SKM-1 (cell line): ENCODE data around the gene KCNAB1.
"Not testable (repeated sequence)": the region's sequence is repeated elsewhere in the genome, so short reads cannot be mapped to it uniquely, and the experiment has no call there.

Experiments used
- DNase-seq: peaks from one replicate; lab custom pipeline; 2025; ENCODE audit not compliant: unreplicated experiment; lab: John Stamatoyannopoulos, UW

Gene KCNAB1

DNA sequence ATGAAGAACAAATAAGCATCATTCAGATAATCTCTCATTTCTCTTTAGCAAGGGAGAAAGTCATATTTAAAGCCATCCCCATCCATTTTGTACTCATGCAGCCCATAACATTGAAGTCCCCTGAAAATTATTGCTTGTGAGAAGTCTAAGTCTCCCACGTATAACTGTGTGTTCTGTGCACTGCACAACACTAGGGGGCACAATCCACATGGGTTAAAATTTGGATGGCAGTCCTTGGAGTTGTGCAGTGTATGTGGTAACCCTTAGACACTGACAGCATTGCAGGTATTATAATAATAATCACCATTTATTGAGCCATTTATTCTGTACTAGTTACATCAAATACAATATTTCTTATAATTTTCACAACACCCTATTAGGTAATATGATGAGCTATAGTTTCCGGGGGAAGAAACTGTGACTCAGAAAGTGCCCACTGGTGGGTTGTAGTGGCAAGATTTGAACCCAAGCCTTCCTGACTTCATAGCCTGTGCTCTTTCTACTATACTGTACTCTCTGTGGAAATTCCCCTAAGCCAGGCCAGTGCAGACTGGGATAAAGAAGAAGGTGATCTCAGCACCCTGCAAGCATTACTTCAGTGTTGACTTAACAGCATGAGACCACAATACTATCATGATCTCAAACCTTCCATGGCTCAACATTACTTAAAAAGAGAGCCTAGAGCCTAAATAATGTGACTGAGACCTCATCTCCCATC, 15.7 kb downstream of the KCNAB1 start:
- DNase-seq = no peak

DNA sequence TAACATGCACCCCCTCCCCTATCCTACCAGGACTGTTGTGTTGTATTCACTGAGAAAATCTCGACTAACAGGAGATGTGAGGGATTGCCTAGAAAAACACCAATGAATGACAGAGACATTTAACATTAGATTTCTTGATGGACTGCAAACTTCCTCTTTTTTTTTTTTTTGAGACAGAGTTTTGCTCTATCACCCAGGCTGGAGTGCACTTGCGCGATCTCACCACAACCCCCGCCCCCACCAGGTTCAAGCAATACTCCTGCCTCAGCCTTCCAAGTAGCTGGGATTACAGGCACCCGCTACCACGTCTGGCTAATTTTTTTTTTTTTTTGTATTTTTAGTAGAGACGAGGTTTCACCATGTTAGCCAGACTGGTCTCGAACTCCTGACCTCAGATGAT, 17.0 kb downstream of the KCNAB1 start:
- not testable (repeated sequence) for DNase-seq

- no peak for DNase-seq
These were observed 19.7 kb downstream of the KCNAB1 start for GRCh38 chr3:156140001-156140595.

DNA sequence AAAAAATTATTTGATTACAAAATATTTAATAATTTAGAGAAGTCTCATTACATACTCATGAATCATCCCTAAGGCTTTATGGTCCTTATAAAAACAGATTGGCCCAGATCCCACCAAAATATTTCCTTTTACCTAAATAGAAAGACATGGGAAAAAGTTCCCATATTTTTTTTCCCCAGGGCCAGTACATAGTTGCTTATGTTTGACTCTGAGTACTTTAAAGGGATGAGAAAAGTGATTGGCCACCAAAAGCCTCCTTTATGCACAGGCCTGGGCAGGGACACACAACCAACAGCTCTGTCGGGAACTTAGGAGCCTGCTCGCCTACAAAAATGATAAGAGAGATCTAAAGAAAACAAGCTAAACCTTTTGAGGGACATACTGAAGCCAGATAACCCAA, 22.3 kb downstream of the KCNAB1 start:
- DNase-seq = no peak

DNA sequence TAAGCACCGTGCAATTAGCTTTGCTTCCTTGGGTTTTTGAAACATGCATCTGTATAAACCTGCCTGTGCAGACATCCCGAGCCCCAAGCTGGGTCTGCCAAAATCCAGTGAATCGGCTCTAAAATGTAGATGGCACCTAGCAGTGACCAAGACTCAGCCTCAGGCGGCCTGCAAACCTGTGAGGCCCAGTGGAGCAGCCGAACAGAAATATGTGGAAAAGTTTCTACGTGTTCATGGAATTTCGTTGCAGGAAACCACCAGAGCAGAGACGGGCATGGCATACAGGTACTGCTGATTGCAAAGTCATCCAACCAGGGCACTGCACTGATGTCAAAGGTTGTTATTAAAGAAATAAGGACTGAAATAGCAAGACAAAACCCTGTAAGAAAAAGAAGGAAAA, 22.8 kb downstream of the KCNAB1 start:
- no peak for DNase-seq

- no peak for DNase-seq
These were observed 23.7 kb downstream of the KCNAB1 start for GRCh38 chr3:156144060-156144459.

DNA sequence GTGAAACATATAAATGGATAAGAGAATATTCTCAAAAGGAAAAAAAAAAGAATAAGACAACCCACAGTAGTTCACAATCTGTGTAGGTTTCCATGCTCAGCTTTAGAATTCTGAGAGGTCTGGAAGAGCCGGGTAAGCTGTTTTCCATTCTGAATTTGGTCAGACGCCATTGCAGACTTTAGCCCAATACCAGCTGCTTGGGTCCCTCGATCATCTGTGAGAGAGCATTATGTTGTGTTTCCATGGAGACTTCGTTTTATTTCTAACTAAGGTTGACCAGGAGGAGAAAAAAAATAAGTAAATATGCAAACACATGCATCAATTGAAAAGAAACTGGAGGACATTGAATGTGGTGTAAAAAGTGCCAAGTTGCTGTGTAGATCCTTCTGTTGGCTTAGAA, 25.5 kb downstream of the KCNAB1 start:
- no peak for DNase-seq

- DNase-seq = no peak
These were observed 28.1 kb downstream of the KCNAB1 start for GRCh38 chr3:156148345-156148945.

DNA sequence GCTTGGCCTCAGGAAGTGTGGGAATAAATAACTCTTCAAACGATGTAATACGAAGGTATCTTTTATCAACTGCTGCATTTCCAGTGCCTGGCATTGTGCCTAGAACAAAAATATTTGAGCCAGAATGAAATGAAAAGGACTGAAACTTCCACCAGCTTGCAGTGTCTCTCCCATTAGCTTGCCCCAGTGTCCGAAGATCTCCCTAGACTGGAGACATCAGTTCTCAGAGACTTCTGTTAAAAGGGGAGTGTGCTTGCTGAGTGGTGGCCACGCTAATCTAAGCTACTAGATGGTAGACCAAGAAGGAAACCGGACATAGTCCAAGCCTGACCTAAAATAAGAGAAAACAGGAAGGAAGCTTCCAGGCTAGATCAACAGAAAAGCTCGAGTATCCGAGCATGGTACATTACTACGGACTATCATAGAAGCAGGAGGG, 28.6 kb downstream of the KCNAB1 start:
- DNase-seq = no peak

- DNase-seq = no peak
These were observed 29.5 kb downstream of the KCNAB1 start for GRCh38 chr3:156149876-156150275.

GRCh38 chr3:156150434-156151066, 30.2 kb downstream of the KCNAB1 start:
- peak; percentile 25 for DNase-seq

GRCh38 chr3:156151824-156152428, 31.5 kb downstream of the KCNAB1 start:
- DNase-seq = no peak

DNA sequence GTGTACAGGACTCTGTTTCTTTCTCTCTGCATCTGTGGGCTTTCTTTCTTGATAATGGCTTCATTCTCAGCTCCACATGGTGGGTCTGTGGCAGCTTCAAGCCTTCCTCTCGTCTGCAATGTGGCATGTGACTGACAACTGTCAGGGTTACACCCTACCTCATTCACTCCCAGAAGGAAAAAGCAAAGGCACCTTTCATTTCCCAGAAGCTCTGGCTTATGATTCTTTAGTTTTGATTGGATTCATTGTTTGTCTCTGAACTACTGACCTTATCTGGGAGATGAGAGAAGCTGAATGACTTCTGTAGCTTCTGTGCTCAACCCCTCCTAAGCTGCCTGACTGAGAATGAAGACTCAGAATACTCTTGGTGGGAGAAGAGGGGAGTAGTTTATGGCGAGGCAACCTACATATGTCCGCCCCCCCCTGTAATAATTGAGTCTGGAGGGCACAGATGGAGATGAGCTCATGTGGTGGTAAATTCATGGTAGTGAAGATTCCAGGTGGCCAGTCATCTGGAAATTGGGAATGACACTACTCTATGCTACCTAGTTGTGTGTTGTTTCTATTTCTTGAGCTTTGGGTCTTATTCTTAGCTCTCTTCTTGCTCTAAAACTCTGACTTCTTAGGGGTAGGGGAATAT, 38.4 kb downstream of the KCNAB1 start:
- no peak for DNase-seq

DNA sequence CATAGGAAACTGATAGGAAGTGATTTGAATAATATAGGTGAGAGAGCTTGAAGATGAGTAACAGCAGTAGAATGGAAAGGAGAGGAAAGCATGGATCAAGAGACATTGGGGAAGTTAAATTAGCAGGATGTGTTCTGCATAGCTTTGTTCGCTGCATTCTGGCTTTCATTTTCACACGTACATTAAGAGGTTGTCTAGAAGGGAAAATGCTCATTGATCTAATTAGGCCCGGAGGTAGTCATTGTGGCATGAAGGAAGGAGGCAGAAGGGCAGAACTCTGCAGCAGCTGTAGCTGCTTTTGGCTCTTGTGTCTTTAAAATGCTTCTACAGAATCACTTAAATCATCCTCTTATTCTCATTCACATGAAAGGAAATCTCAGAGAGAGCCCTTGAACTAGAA, 40.3 kb downstream of the KCNAB1 start:
- DNase-seq = no peak

GRCh38 chr3:156161172-156161571, 40.8 kb downstream of the KCNAB1 start:
- no peak for DNase-seq

GRCh38 chr3:156163848-156164247, 43.5 kb downstream of the KCNAB1 start:
- DNase-seq = no peak

GRCh38 chr3:156166808-156167207, 46.4 kb downstream of the KCNAB1 start:
- DNase-seq = no peak

GRCh38 chr3:156170571-156170970, 50.2 kb downstream of the KCNAB1 start:
- no peak for DNase-seq

DNA sequence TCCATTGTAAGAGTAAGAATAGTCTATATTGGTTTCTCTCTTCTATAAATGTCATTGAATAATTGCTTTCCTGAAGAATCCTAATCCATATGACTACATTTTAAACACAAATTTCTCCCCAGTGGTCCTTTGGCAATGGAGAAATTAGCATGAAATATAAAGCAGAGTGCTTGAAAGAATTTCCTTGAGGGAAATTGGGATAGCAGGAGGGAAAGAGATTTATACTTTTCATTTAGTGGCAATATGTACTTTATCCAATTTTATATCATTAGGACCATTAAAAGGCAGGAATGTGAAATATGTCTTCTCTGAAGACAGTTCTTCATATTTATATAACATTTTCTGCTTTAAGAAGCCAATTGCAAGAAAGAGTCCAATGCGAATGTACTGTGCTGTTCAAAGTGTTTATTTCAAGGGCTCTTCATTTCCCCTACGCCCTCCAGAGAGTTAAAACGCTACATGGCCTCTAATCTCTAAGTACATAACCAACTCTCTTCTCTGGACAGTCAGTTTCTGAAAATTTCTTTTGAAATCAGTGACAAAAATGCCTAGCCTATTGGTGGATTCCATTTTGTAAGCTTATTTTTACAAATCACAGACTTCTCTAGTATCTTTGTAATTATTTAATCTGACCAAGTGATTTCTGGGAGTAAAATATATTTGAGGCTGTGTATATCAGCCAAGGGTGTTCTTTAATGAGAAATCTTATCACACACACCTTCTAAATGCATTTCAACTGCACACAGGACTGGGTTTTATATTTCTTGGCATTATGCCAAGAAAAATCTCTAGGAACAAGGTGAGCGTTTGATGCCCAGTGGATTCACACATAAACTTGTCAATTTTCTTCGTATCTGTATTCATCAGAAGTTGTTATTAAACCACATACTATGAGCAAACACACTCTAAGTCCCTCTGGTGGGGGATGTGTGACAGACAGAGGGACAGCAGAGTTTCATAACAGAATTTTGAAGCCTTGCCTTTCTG, 51.2 kb downstream of the KCNAB1 start:
- DNase-seq = no peak

DNA sequence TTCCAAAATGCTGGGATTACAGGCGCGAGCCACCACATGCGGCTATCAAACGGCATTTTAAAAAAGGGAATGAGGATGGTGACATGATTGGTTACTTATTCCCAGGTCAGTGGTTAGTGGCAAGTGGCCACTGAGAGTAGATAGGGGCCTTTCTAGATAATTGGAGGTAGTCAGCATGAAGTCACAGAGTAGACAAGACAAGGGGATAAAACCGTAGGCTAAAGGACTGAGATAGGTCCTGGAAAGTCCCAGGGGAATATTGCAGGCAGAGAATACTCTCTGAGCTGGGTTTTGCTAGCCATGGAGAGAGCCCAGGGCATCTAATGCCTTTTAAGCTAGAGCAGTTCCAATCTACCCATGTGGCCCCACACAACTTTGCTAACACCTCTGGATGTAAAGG, 52.2 kb downstream of the KCNAB1 start:
- DNase-seq = no peak
